VCaP (cell line): ENCODE results near the gene TBPL2.
"Not testable (repeated sequence)": the region's sequence is repeated elsewhere in the genome, so short reads cannot be mapped to it uniquely, and the experiment has no call there.

ENCODE experiments used
- H3K27ac ChIP-seq: fragments of 450-650 bp; 2 replicates; pipeline ENCODE4 v1.5.1; 2017
- CTCF ChIP-seq: fragments of 450-650 bp; conservative IDR thresholded peaks from 2 replicates; pipeline ENCODE4 v1.5.1; 2017; ENCODE audit warnings: mild to moderate bottlenecking, moderate library complexity

Gene TBPL2

GRCh38 chr14:55467307-55467706 is 26.9 kb upstream of the TBPL2 start:
- TF ChIP-seq CTCF, result no peak
- no peak overlapping the region for H3K27ac ChIP-seq

- H3K27ac ChIP-seq, result no peak overlapping the region
- no peak for TF ChIP-seq CTCF
These were observed 18.5 kb upstream of the TBPL2 start for GRCh38 chr14:55458800-55459515.

GRCh38 chr14:55457496-55457895 is 17.1 kb upstream of the TBPL2 start:
- H3K27ac ChIP-seq, result no peak overlapping the region
- TF ChIP-seq CTCF, result no peak

GRCh38 chr14:55456411-55456810 is 16.0 kb upstream of the TBPL2 start:
- H3K27ac ChIP-seq, result not testable (repeated sequence)

GRCh38 chr14:55454264-55455002 is 14.0 kb upstream of the TBPL2 start:
- TF ChIP-seq CTCF, result no peak

GRCh38 chr14:55451950-55452349 is 11.5 kb upstream of the TBPL2 start:
- H3K27ac ChIP-seq, result no peak overlapping the region
- no peak for TF ChIP-seq CTCF

More at GRCh38 chr14:55454264-55455002, 14.0 kb upstream of the TBPL2 start:
- H3K27ac ChIP-seq, result peak overlapping the region; percentile 83

GRCh38 chr14:55451398-55451797 is 11.0 kb upstream of the TBPL2 start:
- no peak overlapping the region for H3K27ac ChIP-seq

More at GRCh38 chr14:55451398-55451797, 11.0 kb upstream of the TBPL2 start:
- no peak for TF ChIP-seq CTCF
